A204.1 (cell line): ENCODE measurements around the gene COPE.
"Not testable (repeated sequence)": the region's sequence is repeated elsewhere in the genome, so short reads cannot be mapped to it uniquely, and the experiment has no call there.

ENCODE experiments used
- FAIRE-seq: peaks from 2 replicates; lab custom pipeline; 2012; peaks lifted over from hg19 to GRCh38; lab: Jason Lieb, UNC

Gene COPE

GRCh38 chr19:18919086-18919899 lies at the start of gene COPE, which contains the start of gene DDX49:
Gene COPE, minus strand, starts transcription at chr19:18919387. Its CDS starts 39 bp downstream, at chr19:18919348.
Gene DDX49, plus strand, starts transcription at chr19:18919715. Its CDS starts 27 bp downstream, at chr19:18919742.
- FAIRE-seq = peak; percentile 99

GRCh38 chr19:18967358-18968146 lies 48.4 kb upstream of the COPE start:
- FAIRE-seq = no peak

GRCh38 chr19:18966307-18966706 lies 47.1 kb upstream of the COPE start:
- no peak for FAIRE-seq

GRCh38 chr19:18964121-18964520 lies 44.9 kb upstream of the COPE start:
- FAIRE-seq = no peak

- FAIRE-seq = no peak
These were observed 42.8 kb upstream of the COPE start for GRCh38 chr19:18961767-18962620.

GRCh38 chr19:18960370-18960769 lies 41.2 kb upstream of the COPE start:
- no peak for FAIRE-seq

- no peak for FAIRE-seq
These were observed 35.9 kb upstream of the COPE start for GRCh38 chr19:18955042-18955441.

- no peak for FAIRE-seq
These were observed 34.9 kb upstream of the COPE start for GRCh38 chr19:18954094-18954493.

- not testable (repeated sequence) for FAIRE-seq
These were observed 33.3 kb upstream of the COPE start for GRCh38 chr19:18952364-18953003.

GRCh38 chr19:18951721-18952281 lies 32.6 kb upstream of the COPE start:
- no peak for FAIRE-seq

GRCh38 chr19:18949858-18950257 lies 30.7 kb upstream of the COPE start:
- FAIRE-seq = no peak

- FAIRE-seq = no peak
These were observed 29.8 kb upstream of the COPE start for GRCh38 chr19:18948976-18949356.

- FAIRE-seq = no peak
These were observed 29.1 kb upstream of the COPE start for GRCh38 chr19:18948075-18948975.

- FAIRE-seq = no peak
These were observed 27.7 kb upstream of the COPE start for GRCh38 chr19:18946918-18947317.

- no peak for FAIRE-seq
These were observed 27.1 kb upstream of the COPE start for GRCh38 chr19:18946335-18946734.

- FAIRE-seq = no peak
These were observed 26.1 kb upstream of the COPE start for GRCh38 chr19:18945297-18945696.

GRCh38 chr19:18943465-18943864 lies 24.3 kb upstream of the COPE start:
- FAIRE-seq = no peak

GRCh38 chr19:18942692-18943091 lies 23.5 kb upstream of the COPE start:
- no peak for FAIRE-seq

GRCh38 chr19:18941628-18942354 lies 22.6 kb upstream of the COPE start:
- no peak for FAIRE-seq
